ENCODE results near the gene AOAH. TPM values are rescaled to one million over a fixed set of nuclear protein-coding genes. Genes with fewer than 3 reads are reported as not detected.

AOAH gene
- total RNA-seq, 1 donor from 2014 or later, result 1.2 TPM

GRCh38 chr7:36602511-36602910 lies 121.8 kb downstream of the AOAH start:
- DNase-seq (ENCODE audit: low read depth), result no peak

GRCh38 chr7:36601601-36602000 lies 122.7 kb downstream of the AOAH start:
- no peak for DNase-seq (ENCODE audit: low read depth)

GRCh38 chr7:36600869-36601530 lies 123.3 kb downstream of the AOAH start:
- peak; percentile 80 for DNase-seq (ENCODE audit: low read depth)

GRCh38 chr7:36600314-36600682 lies 124.0 kb downstream of the AOAH start:
- DNase-seq (ENCODE audit: low read depth), result no peak

GRCh38 chr7:36599645-36600313 lies 124.5 kb downstream of the AOAH start:
- DNase-seq (ENCODE audit: low read depth), result no peak

GRCh38 chr7:36598054-36598674 lies 126.1 kb downstream of the AOAH start:
- DNase-seq (ENCODE audit: low read depth), result no peak

GRCh38 chr7:36597090-36597773 lies 127.1 kb downstream of the AOAH start:
- DNase-seq (ENCODE audit: low read depth), result no peak

GRCh38 chr7:36594445-36594844 lies 129.8 kb downstream of the AOAH start:
- no peak for DNase-seq (ENCODE audit: low read depth)

GRCh38 chr7:36591636-36592035 lies 132.7 kb downstream of the AOAH start:
- no peak for DNase-seq (ENCODE audit: low read depth)

GRCh38 chr7:36589391-36589790 lies 134.9 kb downstream of the AOAH start:
- peak; percentile 25 for DNase-seq (ENCODE audit: low read depth)

GRCh38 chr7:36583318-36583717 lies 141.0 kb downstream of the AOAH start:
- peak; percentile 33 for DNase-seq (ENCODE audit: low read depth)

- no peak for DNase-seq (ENCODE audit: low read depth)
Observed at GRCh38 chr7:36575832-36576231, 148.5 kb downstream of the AOAH start.

- DNase-seq (ENCODE audit: low read depth), result no peak
Observed at GRCh38 chr7:36573066-36573465, 151.2 kb downstream of the AOAH start.

- no peak for DNase-seq (ENCODE audit: low read depth)
Observed at GRCh38 chr7:36571190-36571560, 153.1 kb downstream of the AOAH start.

- no peak for DNase-seq (ENCODE audit: low read depth)
Observed at GRCh38 chr7:36570528-36571189, 153.6 kb downstream of the AOAH start.

GRCh38 chr7:36568452-36568849 lies 155.8 kb downstream of the AOAH start:
- DNase-seq (ENCODE audit: low read depth), result no peak

- no peak for DNase-seq (ENCODE audit: low read depth)
Observed at GRCh38 chr7:36567699-36568451, 156.4 kb downstream of the AOAH start.

- DNase-seq (ENCODE audit: low read depth), result no peak
Observed at GRCh38 chr7:36565792-36566356, 158.4 kb downstream of the AOAH start.

GRCh38 chr7:36564489-36564888 lies 159.8 kb downstream of the AOAH start:
- DNase-seq (ENCODE audit: low read depth), result no peak

GRCh38 chr7:36563706-36564327 lies 160.5 kb downstream of the AOAH start:
- DNase-seq (ENCODE audit: low read depth), result peak; percentile 25

- no peak for DNase-seq (ENCODE audit: low read depth)
Observed at GRCh38 chr7:36562121-36562520, 162.2 kb downstream of the AOAH start.
